Breast epithelium (tissue), 3 donors: ENCODE measurements around the gene FRMPD1.

ENCODE experiments used
- CTCF ChIP-seq, 3 donors: fragments of 450-650 bp; IDR thresholded peaks; one replicate each; pipeline ENCODE4 v1.5.1; 2016 to 2017; ENCODE audit warnings: antibody characterized with exemption in 3 of 3, mild to moderate bottlenecking in 3 of 3, moderate library complexity in 3 of 3
- POLR2A ChIP-seq: fragments of 450-650 bp; IDR thresholded peaks from one replicate; pipeline ENCODE4 v1.6.1; 2016; ENCODE audit warnings: antibody characterized with exemption, mild to moderate bottlenecking, moderate library complexity

DNA sequence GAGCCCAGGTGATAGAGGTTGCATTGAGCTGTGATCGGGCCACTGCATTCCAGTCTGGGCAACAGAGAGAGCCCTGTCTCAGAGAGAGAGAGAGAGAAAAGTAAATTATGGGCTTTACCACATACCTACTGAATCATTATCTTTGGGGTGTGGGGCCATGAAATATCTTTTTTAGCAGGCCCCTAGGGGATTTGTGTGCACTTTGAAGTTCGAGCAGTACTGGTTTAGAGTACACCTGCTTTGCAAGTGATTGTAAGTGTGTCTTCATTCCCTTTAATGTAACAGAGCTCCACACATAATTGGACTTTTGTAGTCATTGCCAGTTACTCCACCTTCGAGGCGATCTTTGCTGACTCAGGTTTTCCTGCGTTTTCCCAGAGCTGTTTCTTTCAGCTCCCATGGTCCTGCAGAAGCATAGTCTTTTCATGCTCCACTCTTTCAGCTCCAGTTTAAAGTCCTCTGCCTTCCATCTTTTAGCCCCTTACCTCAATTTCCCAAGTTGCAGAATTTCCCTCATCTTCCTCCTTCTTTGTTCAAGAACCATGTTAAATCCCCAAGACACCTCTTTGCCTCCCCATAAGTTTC is 24.0 kb upstream of the FRMPD1 start:
- TF ChIP-seq POLR2A (no peak), CTCF (IDR thresholded peaks at IDR 0.05) (no peak)
